SK-N-SH (cell line): Measurements from ENCODE around the gene TGDS. TPM values are rescaled to one million over a fixed set of nuclear protein-coding genes. Genes with fewer than 3 reads are reported as not detected.

Source experiments
- CTCF ChIA-PET: fragments of 300-600, 350-600 bp; formaldehyde crosslinking; extraction: SDS; loops from one replicate; lab custom pipeline; 2021; lab: Yijun Ruan, JAX
- POLR2A ChIA-PET: fragments of 350-600 bp; sonication (Branson Sonifier 250); formaldehyde crosslinking; extraction: SDS; loops from one replicate; lab custom pipeline; 2020; ENCODE audit warnings: antibody characterized with exemption, inconsistent platforms; lab: Yijun Ruan, JAX
- DNase-seq: peaks from one replicate; pipeline ENCODE4 v3.0.0; 2012
- H2AFZ ChIP-seq: fragments of 200-600 bp; sonication (generic); 2 replicates; pipeline ENCODE4 v1.8.1; 2016; ENCODE audit warnings: antibody characterized with exemption, mild to moderate bottlenecking, low read depth
- H3F3A ChIP-seq: fragments of 200-600 bp; sonication (generic); replicated peaks from 2 replicates; pipeline ENCODE3; 2016; ENCODE audit warnings: antibody characterized with exemption, mild to moderate bottlenecking; ENCODE audit not compliant: insufficient read depth
- H3K27ac ChIP-seq, 2 experiments: fragments of 200-500 bp in 1 of 2; fragments of 200-600 bp in 1 of 2; sonication (Bioruptor generic) in 1 of 2; sonication (generic), shearing (Covaris generic) in 1 of 2; 2 replicates each; pipeline versions ENCODE4 v1.5.1 to v1.6.1; 2014 to 2016; ENCODE audit warnings: low read depth in 2 of 2, inconsistent platforms in 1 of 2, low read length in 1 of 2, mild to moderate bottlenecking in 1 of 2, mixed read lengths in 1 of 2
- H3K27me3 ChIP-seq: fragments of 200-600 bp; sonication (generic), shearing (Covaris generic); 2 replicates; pipeline ENCODE4 v1.6.1; 2016; ENCODE audit warnings: mixed run types; ENCODE audit not compliant: insufficient read depth
- H3K36me3 ChIP-seq, 2 experiments: fragments of 200-500 bp in 1 of 2; fragments of 200-600 bp in 1 of 2; sonication (Bioruptor generic) in 1 of 2; sonication (generic) in 1 of 2; replicated peaks in 1 of 2; 2 replicates each; pipeline versions ENCODE3 to v1.5.1; 2014 to 2016; ENCODE audit warnings: low read length in 1 of 2, mild to moderate bottlenecking in 1 of 2; ENCODE audit not compliant: insufficient read depth in 2 of 2, control insufficient read depth in 1 of 2
- H3K4me1 ChIP-seq, 2 experiments: fragments of 200-500 bp in 1 of 2; fragments of 200-600 bp in 1 of 2; sonication (Bioruptor generic) in 1 of 2; sonication (generic), shearing (Covaris generic) in 1 of 2; 2 replicates each; pipeline versions ENCODE4 v1.5.1 to v1.6.1; 2014 to 2016; ENCODE audit warnings: low read depth in 1 of 2, low read length in 1 of 2, mixed run types in 1 of 2; ENCODE audit not compliant: insufficient read depth in 2 of 2, control insufficient read depth in 1 of 2
- H3K4me2 ChIP-seq: fragments of 200-600 bp; sonication (generic), shearing (Covaris generic); 2 replicates; pipeline ENCODE4 v1.6.1; 2017; ENCODE audit warnings: mixed run types
- H3K4me3 ChIP-seq, 2 experiments: fragments of 200-500 bp in 1 of 2; fragments of 200-600 bp in 1 of 2; sonication (Bioruptor generic) in 1 of 2; sonication (generic), shearing (Covaris generic) in 1 of 2; 2 replicates each; pipeline versions ENCODE4 v1.5.1 to v1.8.1; 2014 to 2016; ENCODE audit warnings: low read depth in 2 of 2, inconsistent platforms in 1 of 2, low read length in 1 of 2, mild to moderate bottlenecking in 1 of 2, mixed read lengths in 1 of 2, moderate library complexity in 1 of 2
- H3K79me2 ChIP-seq: fragments of 200-600 bp; sonication (generic); 2 replicates; pipeline ENCODE4 v1.8.1; 2017; ENCODE audit warnings: mild to moderate bottlenecking; ENCODE audit not compliant: insufficient read depth
- H3K9ac ChIP-seq: fragments of 200-600 bp; sonication (generic); 2 replicates; pipeline ENCODE4 v1.6.1; 2017; ENCODE audit warnings: mixed run types
- H3K9me2 ChIP-seq: fragments of 200-600 bp; sonication (generic); 2 replicates; pipeline ENCODE4 v1.6.1; 2017; ENCODE audit warnings: mixed run types
- H3K9me3 ChIP-seq: fragments of 200-600 bp; sonication (generic); 2 replicates; pipeline ENCODE4 v1.6.1; 2017; ENCODE audit warnings: mixed run types, mild to moderate bottlenecking, moderate library complexity
- H4K20me1 ChIP-seq: fragments of 200-600 bp; sonication (generic); 2 replicates; pipeline ENCODE4 v1.6.1; 2017; ENCODE audit warnings: mild to moderate bottlenecking, mixed run types; ENCODE audit not compliant: insufficient read depth
- CHD2 ChIP-seq: fragments of 150-350 bp; IDR thresholded peaks from 2 replicates; pipeline ENCODE4 v1.6.1; 2018; ENCODE audit warnings: low read length; ENCODE audit not compliant: partially characterized antibody
- ELF1 ChIP-seq: IDR thresholded peaks from 2 replicates; pipeline ENCODE4 v1.4.0; 2012
- EP300 ChIP-seq, 2 experiments: IDR thresholded peaks; 2 replicates each; pipeline versions ENCODE4 v1.4.0 to v1.6.1; 2012; ENCODE audit warnings: borderline replicate concordance in 1 of 2, low read depth in 1 of 2, low read length in 1 of 2
- FOSL2 ChIP-seq: IDR thresholded peaks from 2 replicates; pipeline ENCODE4 v1.4.0; 2012; ENCODE audit warnings: low read depth, mild to moderate bottlenecking, moderate library complexity, borderline replicate concordance
- FOXM1 ChIP-seq: IDR thresholded peaks from 2 replicates; pipeline ENCODE4 v1.4.0; 2012; ENCODE audit warnings: low read depth, mild to moderate bottlenecking
- GABPA ChIP-seq: IDR thresholded peaks from 2 replicates; pipeline ENCODE4 v1.4.0; 2012; ENCODE audit warnings: low read depth, mild to moderate bottlenecking
- MEF2A ChIP-seq: IDR thresholded peaks from 2 replicates; pipeline ENCODE4 v1.4.0; 2012; ENCODE audit warnings: low read depth, borderline replicate concordance
- MXI1 ChIP-seq: IDR thresholded peaks from 2 replicates; pipeline ENCODE4 v1.6.1; 2012; ENCODE audit warnings: mild to moderate bottlenecking, low read depth, low read length, improper control_type of control experiment
- NRF1 ChIP-seq: IDR thresholded peaks from 2 replicates; pipeline ENCODE4 v1.6.1; 2012; ENCODE audit warnings: low read depth, mild to moderate bottlenecking, low read length
- POLR2AphosphoS5 ChIP-seq: IDR thresholded peaks from 2 replicates; pipeline ENCODE4 v1.6.1; 2012; ENCODE audit warnings: low read depth, low read length
- RAD21 ChIP-seq: IDR thresholded peaks from 2 replicates; pipeline ENCODE4 v1.6.1; 2012; ENCODE audit warnings: mild to moderate bottlenecking, low read length
- RCOR1 ChIP-seq: fragments of 150-350 bp; IDR thresholded peaks from 2 replicates; pipeline ENCODE4 v1.6.1; 2017; ENCODE audit warnings: antibody characterized with exemption, low read length
- RFX5 ChIP-seq: IDR thresholded peaks from 2 replicates; pipeline ENCODE4 v1.6.1; 2012; ENCODE audit warnings: mild to moderate bottlenecking, improper control_type of control experiment, low read length
- SIN3A ChIP-seq: IDR thresholded peaks from 2 replicates; pipeline ENCODE4 v1.6.1; 2012; ENCODE audit warnings: low read depth, mild to moderate bottlenecking, low read length, moderate library complexity, borderline replicate concordance
- SMC3 ChIP-seq: IDR thresholded peaks from 2 replicates; pipeline ENCODE4 v1.6.1; 2012; ENCODE audit warnings: low read depth, low read length, improper control_type of control experiment
- TAF1 ChIP-seq: IDR thresholded peaks from 2 replicates; pipeline ENCODE4 v1.6.1; 2012; ENCODE audit warnings: low read depth, mild to moderate bottlenecking, low read length, moderate library complexity, borderline replicate concordance
- TCF12 ChIP-seq: IDR thresholded peaks from 2 replicates; pipeline ENCODE4 v1.4.0; 2012
- YY1 ChIP-seq: IDR thresholded peaks from 2 replicates; pipeline ENCODE4 v1.4.0; 2012; ENCODE audit warnings: low read depth, mild to moderate bottlenecking
- WGBS: methylation state at CpG from one replicate; pipeline ENCODE4 v1.1.6; 2017; ENCODE audit warnings: low lambda C conversion rate; 5-methylcytosine and 5-hydroxymethylcytosine counted together
- polyA plus RNA-seq, 3 experiments: library from polyadenylated mRNA; depleted of rRNA; stranded (reverse); fragments of >200 nt; gene quantifications; 2 replicates each; pipeline ENCODE4 v1.2.3, GENCODE V29; 2012
- TF ChIP-seq, protein P1 (sequence below): IDR thresholded peaks from 2 replicates; pipeline ENCODE4 v1.4.0; 2012; ENCODE audit warnings: low read depth
- TF ChIP-seq, protein P2 (sequence below): fragments of 150-350 bp; IDR thresholded peaks from 2 replicates; pipeline ENCODE4 v1.6.1; 2017; ENCODE audit warnings: antibody characterized with exemption, low read length, low read depth, borderline replicate concordance
- TF ChIP-seq, protein P3 (sequence below): IDR thresholded peaks from 2 replicates; pipeline ENCODE4 v1.4.0; 2012; ENCODE audit warnings: low read depth, borderline replicate concordance
- TF ChIP-seq, protein P4 (sequence below): IDR thresholded peaks from 2 replicates; pipeline ENCODE4 v1.4.0; 2012; ENCODE audit warnings: low read depth, borderline replicate concordance
- TF ChIP-seq, protein P5 (sequence below): IDR thresholded peaks from 2 replicates; pipeline ENCODE4 v1.6.1; 2012; ENCODE audit warnings: mild to moderate bottlenecking, low read depth, low read length, moderate library complexity

Gene TGDS, protein sequence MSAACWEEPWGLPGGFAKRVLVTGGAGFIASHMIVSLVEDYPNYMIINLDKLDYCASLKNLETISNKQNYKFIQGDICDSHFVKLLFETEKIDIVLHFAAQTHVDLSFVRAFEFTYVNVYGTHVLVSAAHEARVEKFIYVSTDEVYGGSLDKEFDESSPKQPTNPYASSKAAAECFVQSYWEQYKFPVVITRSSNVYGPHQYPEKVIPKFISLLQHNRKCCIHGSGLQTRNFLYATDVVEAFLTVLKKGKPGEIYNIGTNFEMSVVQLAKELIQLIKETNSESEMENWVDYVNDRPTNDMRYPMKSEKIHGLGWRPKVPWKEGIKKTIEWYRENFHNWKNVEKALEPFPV
- polyA plus RNA-seq (2012; rRNA removed): 8.2 and 12.2 TPM in 2 replicates
- polyA plus RNA-seq (2012; cell fraction: cytosol; rRNA removed): 13.2 and 15.8 TPM in 2 replicates
- polyA plus RNA-seq (2012; cell fraction: nucleus; rRNA removed): 5.6 and 12.7 TPM in 2 replicates

DNA sequence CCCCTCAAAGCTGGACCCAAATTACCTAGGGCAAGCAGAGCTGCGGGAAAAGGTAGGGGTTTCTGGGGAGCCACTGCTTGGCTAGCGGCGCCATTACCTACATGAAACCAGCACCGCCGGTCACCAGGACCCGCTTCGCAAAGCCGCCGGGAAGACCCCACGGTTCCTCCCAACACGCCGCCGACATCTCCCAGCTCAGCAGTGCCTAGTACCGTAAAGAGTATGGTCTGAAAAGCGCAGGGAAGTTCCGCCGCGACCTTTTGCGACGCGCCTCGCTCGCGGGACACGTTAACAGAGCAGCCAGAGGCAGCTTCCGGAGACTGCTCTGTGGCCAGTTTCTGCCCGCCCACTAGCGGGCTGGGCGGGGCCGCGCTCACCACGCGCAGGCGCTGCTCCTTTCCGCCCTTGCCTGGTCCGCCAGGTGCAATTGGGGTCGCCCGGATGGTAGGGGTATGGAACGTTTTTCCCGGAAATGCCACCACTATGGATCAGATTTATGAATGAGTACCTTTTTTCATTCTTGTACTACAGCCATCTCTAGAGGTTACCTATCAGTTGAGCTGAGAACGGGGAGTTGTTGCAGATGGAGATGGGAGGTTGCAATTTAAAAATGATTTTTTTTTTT, at the start of gene TGDS:
TGDS (minus strand) TSS at position 203 of the 625 bp plus-strand sequence; CDS start at position 187, 16 bp downstream.
- ChIA-PET CTCF (interaction anchor here (0.8 to 1.8 kb wide), 3 partner anchors 18 to 161 kb away, joined by 3 to 4 read pairs (median 4); no protein-coding TSS in a partner anchor), POLR2A (interaction anchor here (0.7 to 1.5 kb wide), 5 partner anchors 9 to 765 kb away, joined by 3 to 22 read pairs (median 3); no protein-coding TSS in a partner anchor)
- Histone ChIP-seq H3K9me3 (no peaks in the 10 kb centered on the region), H3K9me2 (no peaks in the 10 kb centered on the region), H3K4me1 (peaks cover 0 to 14% of the 10 kb centered on the region in 2 experiments; a peak in 3 of 4 replicates), H3K36me3 (peaks cover 11 to 12% of the 10 kb centered on the region in 2 experiments), H3F3A (no peaks in the 10 kb centered on the region), H3K9ac (peak within 1 kb of the TSS; percentile 84), H3K4me2 (peak within 1 kb of the TSS; percentile 83), H3K27me3 (no peaks in the 10 kb centered on the region), H3K79me2 (peaks cover 40% of the 10 kb centered on the region; the same call in 1 of the 2 replicates), H2AFZ (peak within 1 kb of the TSS; percentile 98), H4K20me1 (no peaks in the 10 kb centered on the region), H3K4me3 (peak within 1 kb of the TSS; percentile 81 to 96), H3K27ac (peak within 1 kb of the TSS; percentile 55 to 87; a peak in 3 of 4 replicates)
- DNase-seq: peak; percentile 91
- under 1% methylated on average over 28 of the region's 41 CpGs for WGBS
- TF ChIP-seq GABPA (peak; percentile 62), ELF1 (peak; percentile 73), SIN3A (no peak), FOSL2 (no peak), TCF12 (0 out of 2 replicates have a peak, but pooled peaks have one; percentile 12), MEF2A (no peak), RAD21 (0 out of 2 replicates have a peak, but pooled peaks have one; percentile 5), EP300 (IDR thresholded peaks at IDR 0.05; ENCODE audit: borderline replicate concordance in 1 of 2, low read depth in 1 of 2, low read length in 1 of 2) (peak; percentile 11 to 38; a peak in 1 of 4 replicates), NRF1 (peak; percentile 90), RFX5 (peak; percentile 16; the same call in 1 of the 2 replicates), POLR2AphosphoS5 (peak; percentile 97), RCOR1 (peak; percentile 47; the same call in 1 of the 2 replicates), CHD2 (peak; percentile 95), YY1 (peak; percentile 80), FOXM1 (no peak), SMC3 (no peak), TAF1 (peak; percentile 94), MXI1 (peak; percentile 90)
- TF ChIP-seq, protein P1, sequence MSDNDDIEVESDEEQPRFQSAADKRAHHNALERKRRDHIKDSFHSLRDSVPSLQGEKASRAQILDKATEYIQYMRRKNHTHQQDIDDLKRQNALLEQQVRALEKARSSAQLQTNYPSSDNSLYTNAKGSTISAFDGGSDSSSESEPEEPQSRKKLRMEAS: peak; percentile 77; the same call in 1 of the 2 replicates
- TF ChIP-seq, protein P2, sequence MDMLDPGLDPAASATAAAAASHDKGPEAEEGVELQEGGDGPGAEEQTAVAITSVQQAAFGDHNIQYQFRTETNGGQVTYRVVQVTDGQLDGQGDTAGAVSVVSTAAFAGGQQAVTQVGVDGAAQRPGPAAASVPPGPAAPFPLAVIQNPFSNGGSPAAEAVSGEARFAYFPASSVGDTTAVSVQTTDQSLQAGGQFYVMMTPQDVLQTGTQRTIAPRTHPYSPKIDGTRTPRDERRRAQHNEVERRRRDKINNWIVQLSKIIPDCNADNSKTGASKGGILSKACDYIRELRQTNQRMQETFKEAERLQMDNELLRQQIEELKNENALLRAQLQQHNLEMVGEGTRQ: no peak
- TF ChIP-seq, protein P3, sequence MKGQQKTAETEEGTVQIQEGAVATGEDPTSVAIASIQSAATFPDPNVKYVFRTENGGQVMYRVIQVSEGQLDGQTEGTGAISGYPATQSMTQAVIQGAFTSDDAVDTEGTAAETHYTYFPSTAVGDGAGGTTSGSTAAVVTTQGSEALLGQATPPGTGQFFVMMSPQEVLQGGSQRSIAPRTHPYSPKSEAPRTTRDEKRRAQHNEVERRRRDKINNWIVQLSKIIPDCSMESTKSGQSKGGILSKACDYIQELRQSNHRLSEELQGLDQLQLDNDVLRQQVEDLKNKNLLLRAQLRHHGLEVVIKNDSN: no peak
- TF ChIP-seq, protein P4, sequence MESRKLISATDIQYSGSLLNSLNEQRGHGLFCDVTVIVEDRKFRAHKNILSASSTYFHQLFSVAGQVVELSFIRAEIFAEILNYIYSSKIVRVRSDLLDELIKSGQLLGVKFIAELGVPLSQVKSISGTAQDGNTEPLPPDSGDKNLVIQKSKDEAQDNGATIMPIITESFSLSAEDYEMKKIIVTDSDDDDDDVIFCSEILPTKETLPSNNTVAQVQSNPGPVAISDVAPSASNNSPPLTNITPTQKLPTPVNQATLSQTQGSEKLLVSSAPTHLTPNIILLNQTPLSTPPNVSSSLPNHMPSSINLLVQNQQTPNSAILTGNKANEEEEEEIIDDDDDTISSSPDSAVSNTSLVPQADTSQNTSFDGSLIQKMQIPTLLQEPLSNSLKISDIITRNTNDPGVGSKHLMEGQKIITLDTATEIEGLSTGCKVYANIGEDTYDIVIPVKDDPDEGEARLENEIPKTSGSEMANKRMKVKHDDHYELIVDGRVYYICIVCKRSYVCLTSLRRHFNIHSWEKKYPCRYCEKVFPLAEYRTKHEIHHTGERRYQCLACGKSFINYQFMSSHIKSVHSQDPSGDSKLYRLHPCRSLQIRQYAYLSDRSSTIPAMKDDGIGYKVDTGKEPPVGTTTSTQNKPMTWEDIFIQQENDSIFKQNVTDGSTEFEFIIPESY: peak; percentile 93
- TF ChIP-seq, protein P5, sequence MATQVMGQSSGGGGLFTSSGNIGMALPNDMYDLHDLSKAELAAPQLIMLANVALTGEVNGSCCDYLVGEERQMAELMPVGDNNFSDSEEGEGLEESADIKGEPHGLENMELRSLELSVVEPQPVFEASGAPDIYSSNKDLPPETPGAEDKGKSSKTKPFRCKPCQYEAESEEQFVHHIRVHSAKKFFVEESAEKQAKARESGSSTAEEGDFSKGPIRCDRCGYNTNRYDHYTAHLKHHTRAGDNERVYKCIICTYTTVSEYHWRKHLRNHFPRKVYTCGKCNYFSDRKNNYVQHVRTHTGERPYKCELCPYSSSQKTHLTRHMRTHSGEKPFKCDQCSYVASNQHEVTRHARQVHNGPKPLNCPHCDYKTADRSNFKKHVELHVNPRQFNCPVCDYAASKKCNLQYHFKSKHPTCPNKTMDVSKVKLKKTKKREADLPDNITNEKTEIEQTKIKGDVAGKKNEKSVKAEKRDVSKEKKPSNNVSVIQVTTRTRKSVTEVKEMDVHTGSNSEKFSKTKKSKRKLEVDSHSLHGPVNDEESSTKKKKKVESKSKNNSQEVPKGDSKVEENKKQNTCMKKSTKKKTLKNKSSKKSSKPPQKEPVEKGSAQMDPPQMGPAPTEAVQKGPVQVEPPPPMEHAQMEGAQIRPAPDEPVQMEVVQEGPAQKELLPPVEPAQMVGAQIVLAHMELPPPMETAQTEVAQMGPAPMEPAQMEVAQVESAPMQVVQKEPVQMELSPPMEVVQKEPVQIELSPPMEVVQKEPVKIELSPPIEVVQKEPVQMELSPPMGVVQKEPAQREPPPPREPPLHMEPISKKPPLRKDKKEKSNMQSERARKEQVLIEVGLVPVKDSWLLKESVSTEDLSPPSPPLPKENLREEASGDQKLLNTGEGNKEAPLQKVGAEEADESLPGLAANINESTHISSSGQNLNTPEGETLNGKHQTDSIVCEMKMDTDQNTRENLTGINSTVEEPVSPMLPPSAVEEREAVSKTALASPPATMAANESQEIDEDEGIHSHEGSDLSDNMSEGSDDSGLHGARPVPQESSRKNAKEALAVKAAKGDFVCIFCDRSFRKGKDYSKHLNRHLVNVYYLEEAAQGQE: peak; percentile 28; the same call in 1 of the 2 replicates
